HEK293 (cell line): ENCODE data around the gene SRBD1.

Experiments used
- CTCF ChIA-PET: fragments of 350-600 bp; formaldehyde crosslinking; extraction: SDS; loops from one replicate; lab custom pipeline; 2021; ENCODE audit warnings: antibody characterized with exemption; lab: Yijun Ruan, JAX
- POLR2A ChIA-PET: fragments of 300-600 bp; formaldehyde crosslinking; extraction: SDS; loops from one replicate; lab custom pipeline; 2020; ENCODE audit warnings: antibody characterized with exemption, inconsistent platforms; lab: Yijun Ruan, JAX
- H3K27ac ChIP-seq: fragments of 200-500 bp; sonication (Bioruptor generic); 2 replicates; pipeline ENCODE4 v1.5.1; 2014; ENCODE audit warnings: low read depth, low read length, control low read depth, inconsistent platforms; ENCODE audit errors: extremely low read depth
- H3K36me3 ChIP-seq, 2 experiments: fragments of 200-500 bp in 1 of 2; sonication (Bioruptor generic) in 1 of 2; 1 replicate in 1 of 2; 2 replicates in 1 of 2; pipeline ENCODE4 v1.5.1; 2014 to 2017; ENCODE audit warnings: inconsistent platforms in 2 of 2, low read length in 2 of 2; ENCODE audit not compliant: control insufficient read depth in 2 of 2, insufficient read depth in 1 of 2
- H3K4me1 ChIP-seq: fragments of 200-500 bp; sonication (Bioruptor generic); 2 replicates; pipeline ENCODE4 v1.5.1; 2014; ENCODE audit warnings: mild to moderate bottlenecking, low read length, inconsistent platforms; ENCODE audit not compliant: control insufficient read depth, insufficient read depth
- H3K4me3 ChIP-seq: 2 replicates; pipeline ENCODE4 v1.5.1; 2011; ENCODE audit warnings: low read depth, mild to moderate bottlenecking, control low read depth, low read length, moderate library complexity
- H3K9me3 ChIP-seq: fragments of 200-500 bp; sonication (Bioruptor generic); 2 replicates; pipeline ENCODE4 v1.5.1; 2014; ENCODE audit warnings: low read depth, low read length, inconsistent platforms; ENCODE audit not compliant: control insufficient read depth, insufficient read depth
- GFI1B ChIP-seq: fragments of 450-650 bp; formaldehyde crosslinking; IDR thresholded peaks from 2 replicates; pipeline ENCODE4 v1.5.1; 2016; ENCODE audit warnings: missing biosample characterization, missing genetic modification characterization
- GLIS1 ChIP-seq: fragments of 450-650 bp; formaldehyde crosslinking; IDR thresholded peaks from 2 replicates; pipeline ENCODE4 v1.5.1; 2016; ENCODE audit warnings: missing biosample characterization, missing genetic modification characterization
- REPIN1 ChIP-seq: fragments of 450-650 bp; formaldehyde crosslinking; IDR thresholded peaks from 2 replicates; pipeline ENCODE4 v1.5.1; 2017; ENCODE audit warnings: missing biosample characterization, missing genetic modification characterization, low read depth
- YY1 ChIP-seq: fragments of 450-650 bp; formaldehyde crosslinking; IDR thresholded peaks from 2 replicates; pipeline ENCODE4 v1.5.1; 2018; ENCODE audit warnings: missing biosample characterization, missing genetic modification characterization
- TF ChIP-seq, protein P1 (sequence below): fragments of 450-650 bp; formaldehyde crosslinking; IDR thresholded peaks from 2 replicates; pipeline ENCODE4 v1.5.1; 2016; ENCODE audit warnings: missing biosample characterization, missing genetic modification characterization
- TF ChIP-seq, protein P2 (sequence below): fragments of 450-650 bp; formaldehyde crosslinking; IDR thresholded peaks from 2 replicates; pipeline ENCODE4 v1.5.1; 2016; ENCODE audit warnings: missing biosample characterization, missing genetic modification characterization
- TF ChIP-seq, protein P3 (sequence below): fragments of 450-650 bp; formaldehyde crosslinking; IDR thresholded peaks from 2 replicates; pipeline ENCODE4 v1.5.0; 2017; ENCODE audit warnings: missing biosample characterization, missing genetic modification characterization, borderline replicate concordance

Gene SRBD1

DNA sequence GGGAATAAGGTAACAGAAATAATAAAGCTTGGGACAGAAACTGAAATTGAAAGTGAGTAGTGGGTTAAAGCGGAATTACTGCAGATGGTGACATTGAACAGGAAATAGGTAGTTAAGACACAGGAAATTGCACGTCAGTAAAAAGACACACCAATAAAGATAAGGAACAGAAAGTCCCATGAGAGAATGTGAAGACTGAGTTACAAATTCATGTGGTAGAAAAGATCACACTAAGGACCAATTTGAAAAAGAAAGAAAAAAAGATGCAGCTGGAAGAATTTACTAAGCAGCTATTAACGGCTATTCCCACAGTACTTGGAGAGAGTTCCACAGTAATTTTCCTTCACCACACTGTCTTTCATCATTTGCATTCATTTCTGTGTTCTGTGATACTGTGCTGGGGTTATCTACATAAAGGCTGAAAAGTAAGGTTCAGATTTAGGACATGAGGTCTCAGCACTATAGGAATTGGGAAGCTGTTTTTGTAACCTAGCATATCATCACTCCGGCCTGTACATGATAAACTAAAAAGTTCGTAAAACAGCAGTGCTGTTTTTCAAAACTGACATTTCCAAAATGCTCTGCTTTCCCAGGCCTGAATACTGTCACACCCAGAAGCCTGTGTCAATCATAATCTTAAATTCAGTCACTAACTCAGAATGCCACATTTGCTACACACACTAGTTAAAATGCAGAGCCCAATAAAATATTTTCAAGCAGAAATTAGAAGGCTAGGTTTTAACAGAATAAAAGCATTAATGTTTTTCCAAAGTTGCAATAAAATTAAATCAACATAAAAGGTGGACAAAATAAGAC, 42.9 kb downstream of the SRBD1 start (continued):
- TF ChIP-seq, protein P1, sequence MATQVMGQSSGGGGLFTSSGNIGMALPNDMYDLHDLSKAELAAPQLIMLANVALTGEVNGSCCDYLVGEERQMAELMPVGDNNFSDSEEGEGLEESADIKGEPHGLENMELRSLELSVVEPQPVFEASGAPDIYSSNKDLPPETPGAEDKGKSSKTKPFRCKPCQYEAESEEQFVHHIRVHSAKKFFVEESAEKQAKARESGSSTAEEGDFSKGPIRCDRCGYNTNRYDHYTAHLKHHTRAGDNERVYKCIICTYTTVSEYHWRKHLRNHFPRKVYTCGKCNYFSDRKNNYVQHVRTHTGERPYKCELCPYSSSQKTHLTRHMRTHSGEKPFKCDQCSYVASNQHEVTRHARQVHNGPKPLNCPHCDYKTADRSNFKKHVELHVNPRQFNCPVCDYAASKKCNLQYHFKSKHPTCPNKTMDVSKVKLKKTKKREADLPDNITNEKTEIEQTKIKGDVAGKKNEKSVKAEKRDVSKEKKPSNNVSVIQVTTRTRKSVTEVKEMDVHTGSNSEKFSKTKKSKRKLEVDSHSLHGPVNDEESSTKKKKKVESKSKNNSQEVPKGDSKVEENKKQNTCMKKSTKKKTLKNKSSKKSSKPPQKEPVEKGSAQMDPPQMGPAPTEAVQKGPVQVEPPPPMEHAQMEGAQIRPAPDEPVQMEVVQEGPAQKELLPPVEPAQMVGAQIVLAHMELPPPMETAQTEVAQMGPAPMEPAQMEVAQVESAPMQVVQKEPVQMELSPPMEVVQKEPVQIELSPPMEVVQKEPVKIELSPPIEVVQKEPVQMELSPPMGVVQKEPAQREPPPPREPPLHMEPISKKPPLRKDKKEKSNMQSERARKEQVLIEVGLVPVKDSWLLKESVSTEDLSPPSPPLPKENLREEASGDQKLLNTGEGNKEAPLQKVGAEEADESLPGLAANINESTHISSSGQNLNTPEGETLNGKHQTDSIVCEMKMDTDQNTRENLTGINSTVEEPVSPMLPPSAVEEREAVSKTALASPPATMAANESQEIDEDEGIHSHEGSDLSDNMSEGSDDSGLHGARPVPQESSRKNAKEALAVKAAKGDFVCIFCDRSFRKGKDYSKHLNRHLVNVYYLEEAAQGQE (tag by site-specific recombination): no peak
- TF ChIP-seq YY1 (tag by site-specific recombination): no peak
- TF ChIP-seq, all 188 proteins: peak for 9

DNA sequence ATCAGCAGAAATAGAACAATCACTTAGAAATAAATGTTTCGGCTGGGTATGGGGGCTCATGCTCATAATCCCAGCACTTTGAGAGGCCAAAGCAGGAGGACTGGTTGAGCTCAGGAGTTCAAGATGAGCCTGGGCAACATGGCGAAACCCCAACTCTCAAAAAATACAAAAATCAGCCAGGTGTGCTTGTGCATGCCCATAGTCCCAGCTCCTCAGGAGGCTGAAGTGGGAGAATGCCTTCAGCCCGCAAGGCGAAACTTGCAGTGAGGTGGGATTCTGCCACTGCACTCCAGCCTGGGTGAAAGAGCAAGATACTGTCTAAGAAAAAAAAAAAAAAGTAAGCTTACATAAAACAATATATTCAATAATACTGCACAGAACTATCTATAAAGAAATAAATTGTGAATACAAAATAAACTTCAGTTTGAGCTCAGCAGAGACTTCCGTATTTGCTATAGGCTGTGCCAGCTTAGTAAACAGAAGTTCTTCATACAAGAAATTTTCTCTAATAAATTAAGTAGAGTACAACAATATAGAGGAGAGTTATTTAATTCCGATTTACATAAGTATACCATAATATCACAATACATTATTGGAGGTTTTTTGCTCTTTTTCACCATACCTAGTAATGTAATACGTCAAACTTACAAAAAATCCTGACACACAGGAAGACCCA, 43.6 kb downstream of the SRBD1 start:
- H3K4me3 ChIP-seq: no peak overlapping the region
- TF ChIP-seq REPIN1 (tag by site-specific recombination): no peak
- no peaks in the 10 kb centered on the region for H3K9me3 ChIP-seq
- peaks cover 0 to 8% of the 10 kb centered on the region in 2 experiments; a peak in 2 of 3 replicates for H3K36me3 ChIP-seq
- H3K4me1 ChIP-seq: 0 out of 2 replicates have a peak, but pooled peaks cover 2% of the 10 kb centered on the region
- ChIA-PET POLR2A (interaction anchor here (0.7 to 1.0 kb wide), 2 partner anchors 344 to 1300 kb away, joined by 4 to 5 read pairs; no protein-coding TSS in a partner anchor), CTCF (interaction anchor here (0.6 to 1.2 kb wide), 8 partner anchors 10 to 586 kb away, joined by 3 to 5 read pairs (median 4); no protein-coding TSS in a partner anchor)
- H3K27ac ChIP-seq: no peak overlapping the region

DNA sequence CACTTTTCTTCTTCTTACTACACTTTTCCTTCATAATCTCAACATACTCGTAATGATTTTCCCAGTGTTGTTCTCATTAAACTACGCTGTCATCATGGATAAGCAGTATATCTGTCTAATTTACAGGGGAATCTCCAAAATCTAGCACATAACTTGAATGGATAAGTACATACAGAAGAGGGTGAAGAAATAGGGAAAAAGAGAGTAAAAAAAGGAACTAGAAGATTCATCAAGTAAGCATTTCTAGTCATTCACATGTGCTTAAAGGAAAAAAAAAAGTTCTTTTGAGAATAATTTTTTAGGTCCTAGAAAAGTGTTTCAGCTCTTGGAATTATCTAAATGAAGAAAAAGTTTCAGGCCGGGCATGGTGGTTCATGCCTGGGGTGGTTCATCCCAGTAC, 51.6 kb downstream of the SRBD1 start:
- H3K36me3 ChIP-seq: peaks cover 0 to 6% of the 10 kb centered on the region in 2 experiments; a peak in 2 of 3 replicates
- no peaks in the 10 kb centered on the region for H3K9me3 ChIP-seq
- ChIA-PET CTCF (interaction anchor here (0.6 kb wide), 1 partner anchor 11 kb away, joined by 5 read pairs; no protein-coding TSS in a partner anchor), POLR2A (no interaction called here)
- no peak overlapping the region for H3K4me3 ChIP-seq
- H3K27ac ChIP-seq: no peak overlapping the region
- H3K4me1 ChIP-seq: no peaks in the 10 kb centered on the region
- TF ChIP-seq GFI1B: no peak

DNA sequence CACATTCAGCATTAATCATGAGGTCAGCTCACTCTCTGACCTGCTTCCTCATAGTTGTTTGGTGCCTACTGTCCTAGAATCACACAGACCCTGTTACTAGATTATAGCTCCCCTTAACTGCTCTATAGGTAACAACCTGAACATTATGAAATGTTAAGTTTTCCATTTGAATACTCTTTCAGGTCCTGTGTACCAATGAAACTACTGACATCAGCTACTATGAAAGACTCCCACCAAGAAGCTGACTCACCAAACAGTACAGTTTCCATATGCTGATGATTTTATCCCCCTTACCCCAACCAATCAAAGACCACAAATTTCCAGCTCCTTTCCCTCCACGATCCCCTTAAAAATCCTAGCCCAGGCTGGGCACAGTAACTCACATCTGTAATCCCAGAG, 56.3 kb downstream of the SRBD1 start:
- CTCF ChIA-PET: interaction anchor here (0.5 to 1.3 kb wide), 4 partner anchors 31 to 662 kb away, joined by 3 to 4 read pairs (median 3); no protein-coding TSS in a partner anchor
- H3K9me3 ChIP-seq: no peaks in the 10 kb centered on the region
- H3K4me3 ChIP-seq: no peak overlapping the region
- H3K27ac ChIP-seq: no peak overlapping the region
- peak; percentile 30; the same call in 1 of the 2 replicates for TF ChIP-seq GLIS1 (tag by site-specific recombination)
- TF ChIP-seq, protein P2, sequence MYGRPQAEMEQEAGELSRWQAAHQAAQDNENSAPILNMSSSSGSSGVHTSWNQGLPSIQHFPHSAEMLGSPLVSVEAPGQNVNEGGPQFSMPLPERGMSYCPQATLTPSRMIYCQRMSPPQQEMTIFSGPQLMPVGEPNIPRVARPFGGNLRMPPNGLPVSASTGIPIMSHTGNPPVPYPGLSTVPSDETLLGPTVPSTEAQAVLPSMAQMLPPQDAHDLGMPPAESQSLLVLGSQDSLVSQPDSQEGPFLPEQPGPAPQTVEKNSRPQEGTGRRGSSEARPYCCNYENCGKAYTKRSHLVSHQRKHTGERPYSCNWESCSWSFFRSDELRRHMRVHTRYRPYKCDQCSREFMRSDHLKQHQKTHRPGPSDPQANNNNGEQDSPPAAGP (tag by site-specific recombination): no peak
- TF ChIP-seq, protein P3, sequence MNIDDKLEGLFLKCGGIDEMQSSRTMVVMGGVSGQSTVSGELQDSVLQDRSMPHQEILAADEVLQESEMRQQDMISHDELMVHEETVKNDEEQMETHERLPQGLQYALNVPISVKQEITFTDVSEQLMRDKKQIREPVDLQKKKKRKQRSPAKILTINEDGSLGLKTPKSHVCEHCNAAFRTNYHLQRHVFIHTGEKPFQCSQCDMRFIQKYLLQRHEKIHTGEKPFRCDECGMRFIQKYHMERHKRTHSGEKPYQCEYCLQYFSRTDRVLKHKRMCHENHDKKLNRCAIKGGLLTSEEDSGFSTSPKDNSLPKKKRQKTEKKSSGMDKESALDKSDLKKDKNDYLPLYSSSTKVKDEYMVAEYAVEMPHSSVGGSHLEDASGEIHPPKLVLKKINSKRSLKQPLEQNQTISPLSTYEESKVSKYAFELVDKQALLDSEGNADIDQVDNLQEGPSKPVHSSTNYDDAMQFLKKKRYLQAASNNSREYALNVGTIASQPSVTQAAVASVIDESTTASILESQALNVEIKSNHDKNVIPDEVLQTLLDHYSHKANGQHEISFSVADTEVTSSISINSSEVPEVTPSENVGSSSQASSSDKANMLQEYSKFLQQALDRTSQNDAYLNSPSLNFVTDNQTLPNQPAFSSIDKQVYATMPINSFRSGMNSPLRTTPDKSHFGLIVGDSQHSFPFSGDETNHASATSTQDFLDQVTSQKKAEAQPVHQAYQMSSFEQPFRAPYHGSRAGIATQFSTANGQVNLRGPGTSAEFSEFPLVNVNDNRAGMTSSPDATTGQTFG (tag by site-specific recombination): no peak
- TF ChIP-seq, all 188 proteins: peak for 1
- POLR2A ChIA-PET: no interaction called here
- Histone ChIP-seq H3K4me1 (no peaks in the 10 kb centered on the region), H3K36me3 (peaks cover 1 to 7% of the 10 kb centered on the region in 2 experiments; a peak in 2 of 3 replicates)
